ENCODE results near the gene ARHGAP12. TPM values are rescaled to one million over a fixed set of nuclear protein-coding genes. Genes with fewer than 3 reads are reported as not detected.
A peak's percentile ranks its signal among the peaks of the same experiment; 100 is the strongest.

Gene ARHGAP12
- total and polyA plus RNA-seq, 2 experiments from 2014 or later, result 20.1 to 43.3 TPM

GRCh38 chr10:31886885-31887284 lies 41.7 kb downstream of the ARHGAP12 start:
- WGBS, 2 experiments (ENCODE audit: low coverage in 1 of 2, low lambda C conversion rate in 2 of 2, missing lambda C conversion rate in 2 of 2), result 32 to 42% methylated on average over 1 of the region's 1 CpG
- Histone ChIP-seq H3F3A (ENCODE audit: insufficient read depth) (peaks cover 9% of the 10 kb centered on the region; the same call in 1 of the 2 replicates), H3K36me3 (ENCODE audit: low read depth) (no peaks in the 10 kb centered on the region; the same call in 1 of the 2 replicates), H3K4me3 (no peak overlapping the region), H3K27me3 (replicated peaks; ENCODE audit: insufficient read depth) (no peaks in the 10 kb centered on the region), H2AFZ (no peak overlapping the region), H3K4me1 (ENCODE audit: insufficient read depth) (0 out of 2 replicates have a peak, but pooled peaks cover 12% of the 10 kb centered on the region), H3K4me2 (ENCODE audit: unreplicated experiment) (no peak overlapping the region), H4K20me1 (ENCODE audit: insufficient read depth) (no peaks in the 10 kb centered on the region; the same call in 1 of the 2 replicates), H3K9me2 (ENCODE audit: insufficient read depth) (no peaks in the 10 kb centered on the region), H3K9ac (no peak overlapping the region), H3K9me3 (ENCODE audit: low read depth) (no peaks in the 10 kb centered on the region), H3K27ac (no peak overlapping the region), H3K79me2 (ENCODE audit: insufficient read depth) (peaks cover 100% of the 10 kb centered on the region)
- TF ChIP-seq EZH2 (IDR thresholded peaks at IDR 0.05; ENCODE audit: insufficient read depth, poor library complexity, severe bottlenecking) (no peak), EZH2phosphoT487 (IDR thresholded peaks at IDR 0.05; ENCODE audit: insufficient read depth, low read depth) (no peak)
- no peak for DNase-seq
- in situ Hi-C loops (cut with MboI), result no loop called here

GRCh38 chr10:31885971-31886370 lies 42.7 kb downstream of the ARHGAP12 start:
- peaks cover 98% of the 10 kb centered on the region for H3K79me2 ChIP-seq (ENCODE audit: insufficient read depth)
- no peak overlapping the region for H3K4me3 ChIP-seq
- no peaks in the 10 kb centered on the region; the same call in 1 of the 2 replicates for H4K20me1 ChIP-seq (ENCODE audit: insufficient read depth)
- in situ Hi-C loops (cut with MboI), result no loop called here
- H3K4me2 ChIP-seq (ENCODE audit: unreplicated experiment), result no peak overlapping the region
- no peak for TF ChIP-seq EZH2phosphoT487 (IDR thresholded peaks at IDR 0.05; ENCODE audit: insufficient read depth, low read depth)
- no peak for TF ChIP-seq EZH2 (IDR thresholded peaks at IDR 0.05; ENCODE audit: insufficient read depth, poor library complexity, severe bottlenecking)
- DNase-seq, result no peak
- H3K27me3 ChIP-seq (replicated peaks; ENCODE audit: insufficient read depth), result no peaks in the 10 kb centered on the region
- H3K36me3 ChIP-seq (ENCODE audit: low read depth), result no peaks in the 10 kb centered on the region; the same call in 1 of the 2 replicates
- H3K9ac ChIP-seq, result no peak overlapping the region
- H3K9me3 ChIP-seq (ENCODE audit: low read depth), result no peaks in the 10 kb centered on the region
- H3K9me2 ChIP-seq (ENCODE audit: insufficient read depth), result no peaks in the 10 kb centered on the region
- H3F3A ChIP-seq (ENCODE audit: insufficient read depth), result peaks cover 17% of the 10 kb centered on the region; the same call in 1 of the 2 replicates
- H2AFZ ChIP-seq, result no peak overlapping the region
- H3K4me1 ChIP-seq (ENCODE audit: insufficient read depth), result peaks cover 21% of the 10 kb centered on the region
- H3K27ac ChIP-seq, result no peak overlapping the region

- H2AFZ ChIP-seq, result no peak overlapping the region
- WGBS, 2 experiments (ENCODE audit: low coverage in 1 of 2, low lambda C conversion rate in 2 of 2, missing lambda C conversion rate in 2 of 2), result 94 to 97% methylated on average over 2 of the region's 2 CpGs
- no peaks in the 10 kb centered on the region for H3K9me3 ChIP-seq (ENCODE audit: low read depth)
- peaks cover 17% of the 10 kb centered on the region; the same call in 1 of the 2 replicates for H3F3A ChIP-seq (ENCODE audit: insufficient read depth)
- H3K27me3 ChIP-seq (replicated peaks; ENCODE audit: insufficient read depth), result no peaks in the 10 kb centered on the region
- no peak overlapping the region for H3K4me3 ChIP-seq
- H3K9me2 ChIP-seq (ENCODE audit: insufficient read depth), result no peaks in the 10 kb centered on the region
- TF ChIP-seq EZH2 (IDR thresholded peaks at IDR 0.05; ENCODE audit: insufficient read depth, poor library complexity, severe bottlenecking) (no peak), EZH2phosphoT487 (IDR thresholded peaks at IDR 0.05; ENCODE audit: insufficient read depth, low read depth) (no peak)
- H3K4me2 ChIP-seq (ENCODE audit: unreplicated experiment), result no peak overlapping the region
- in situ Hi-C loops (cut with MboI), result no loop called here
- H3K27ac ChIP-seq, result no peak overlapping the region
- no peaks in the 10 kb centered on the region for H3K36me3 ChIP-seq (ENCODE audit: low read depth)
- peaks cover 22% of the 10 kb centered on the region for H3K4me1 ChIP-seq (ENCODE audit: insufficient read depth)
- no peak overlapping the region for H3K9ac ChIP-seq
- no peak for DNase-seq
- no peaks in the 10 kb centered on the region; the same call in 1 of the 2 replicates for H4K20me1 ChIP-seq (ENCODE audit: insufficient read depth)
- peaks cover 98% of the 10 kb centered on the region for H3K79me2 ChIP-seq (ENCODE audit: insufficient read depth)
Observed at GRCh38 chr10:31884386-31884785, 44.2 kb downstream of the ARHGAP12 start.

GRCh38 chr10:31883397-31883796 lies 45.2 kb downstream of the ARHGAP12 start:
- H3K4me3 ChIP-seq, result no peak overlapping the region
- H3K27me3 ChIP-seq (replicated peaks; ENCODE audit: insufficient read depth), result no peaks in the 10 kb centered on the region
- peaks cover 17% of the 10 kb centered on the region; the same call in 1 of the 2 replicates for H3F3A ChIP-seq (ENCODE audit: insufficient read depth)
- no peak overlapping the region for H3K9ac ChIP-seq
- H3K36me3 ChIP-seq (ENCODE audit: low read depth), result no peaks in the 10 kb centered on the region
- peaks cover 23% of the 10 kb centered on the region for H3K4me1 ChIP-seq (ENCODE audit: insufficient read depth)
- peak; percentile 9 for DNase-seq
- no peak overlapping the region for H2AFZ ChIP-seq
- no peak overlapping the region for H3K27ac ChIP-seq
- in situ Hi-C loops (cut with MboI), result no loop called here
- WGBS, 2 experiments (ENCODE audit: low coverage in 1 of 2, low lambda C conversion rate in 2 of 2, missing lambda C conversion rate in 2 of 2), result 69 to 74% methylated on average over 3 of the region's 3 CpGs
- no peaks in the 10 kb centered on the region for H3K9me3 ChIP-seq (ENCODE audit: low read depth)
- no peak for TF ChIP-seq EZH2phosphoT487 (IDR thresholded peaks at IDR 0.05; ENCODE audit: insufficient read depth, low read depth)
- no peak for TF ChIP-seq EZH2 (IDR thresholded peaks at IDR 0.05; ENCODE audit: insufficient read depth, poor library complexity, severe bottlenecking)
- H3K9me2 ChIP-seq (ENCODE audit: insufficient read depth), result no peaks in the 10 kb centered on the region
- peaks cover 98% of the 10 kb centered on the region for H3K79me2 ChIP-seq (ENCODE audit: insufficient read depth)
- H4K20me1 ChIP-seq (ENCODE audit: insufficient read depth), result no peaks in the 10 kb centered on the region; the same call in 1 of the 2 replicates
- H3K4me2 ChIP-seq (ENCODE audit: unreplicated experiment), result no peak overlapping the region

GRCh38 chr10:31878486-31878885 lies 50.1 kb downstream of the ARHGAP12 start:
- DNase-seq, result no peak
- H3K4me1 ChIP-seq (ENCODE audit: insufficient read depth), result peaks cover 28% of the 10 kb centered on the region
- H3K4me3 ChIP-seq, result no peak overlapping the region
- H3F3A ChIP-seq (ENCODE audit: insufficient read depth), result peaks cover 8% of the 10 kb centered on the region; the same call in 1 of the 2 replicates
- no peaks in the 10 kb centered on the region for H3K27me3 ChIP-seq (replicated peaks; ENCODE audit: insufficient read depth)
- no peak overlapping the region for H3K9ac ChIP-seq
- no peak overlapping the region for H2AFZ ChIP-seq
- H3K9me3 ChIP-seq (ENCODE audit: low read depth), result no peaks in the 10 kb centered on the region
- no peaks in the 10 kb centered on the region for H3K9me2 ChIP-seq (ENCODE audit: insufficient read depth)
- in situ Hi-C loops (cut with MboI), result no loop called here
- peaks cover 96% of the 10 kb centered on the region for H3K79me2 ChIP-seq (ENCODE audit: insufficient read depth)
- H3K4me2 ChIP-seq (ENCODE audit: unreplicated experiment), result no peak overlapping the region
- H4K20me1 ChIP-seq (ENCODE audit: insufficient read depth), result no peaks in the 10 kb centered on the region
- H3K27ac ChIP-seq, result no peak overlapping the region
- H3K36me3 ChIP-seq (ENCODE audit: low read depth), result no peaks in the 10 kb centered on the region
- TF ChIP-seq EZH2phosphoT487 (IDR thresholded peaks at IDR 0.05; ENCODE audit: insufficient read depth, low read depth) (no peak), EZH2 (IDR thresholded peaks at IDR 0.05; ENCODE audit: insufficient read depth, poor library complexity, severe bottlenecking) (no peak)
